Transverse colon (tissue), 4 donors: ENCODE data around the gene USPL1.

ENCODE experiments used
- CTCF ChIP-seq, 5 experiments: fragments of 200-600 bp in 3 of 5; fragments of 450-650 bp in 2 of 5; sonication (generic) in 3 of 5; IDR thresholded peaks; 1 replicate in 2 of 5; 2 replicates in 3 of 5; pipeline ENCODE4 v1.5.1; 2016 to 2017; ENCODE audit warnings: antibody characterized with exemption in 5 of 5, inconsistent platforms in 3 of 5, mild to moderate bottlenecking in 2 of 5, moderate library complexity in 1 of 5
- POLR2A ChIP-seq: fragments of 450-650 bp; IDR thresholded peaks from one replicate; pipeline ENCODE4 v1.6.1; 2016; ENCODE audit warnings: antibody characterized with exemption, mild to moderate bottlenecking, moderate library complexity
- POLR2AphosphoS5 ChIP-seq, 3 donors: sonication (generic); formaldehyde crosslinking; IDR thresholded peaks; one replicate each; pipeline ENCODE4 v1.6.1; 2016; ENCODE audit warnings: antibody characterized with exemption in 3 of 3

GRCh38 chr13:30665638-30666037, 47.9 kb downstream of the USPL1 start:
- TF ChIP-seq CTCF (IDR thresholded peaks at IDR 0.05) (no peak), POLR2A (no peak), POLR2AphosphoS5 (IDR thresholded peaks at IDR 0.05) (no peak)
